GM19467 (cell line): ENCODE data around the gene PRKD1.
A peak's percentile ranks its signal among the peaks of the same experiment; 100 is the strongest.
"Not testable (repeated sequence)": the region's sequence is repeated elsewhere in the genome, so short reads cannot be mapped to it uniquely, and the experiment has no call there.

Source experiments
- ATAC-seq: cut with Tn5 transposase; IDR thresholded peaks from one replicate; pipeline ENCODE4 v1.9.1; 2021; ENCODE audit warnings: mild to moderate bottlenecking, moderate library complexity; ENCODE audit not compliant: unreplicated experiment

Gene PRKD1

DNA sequence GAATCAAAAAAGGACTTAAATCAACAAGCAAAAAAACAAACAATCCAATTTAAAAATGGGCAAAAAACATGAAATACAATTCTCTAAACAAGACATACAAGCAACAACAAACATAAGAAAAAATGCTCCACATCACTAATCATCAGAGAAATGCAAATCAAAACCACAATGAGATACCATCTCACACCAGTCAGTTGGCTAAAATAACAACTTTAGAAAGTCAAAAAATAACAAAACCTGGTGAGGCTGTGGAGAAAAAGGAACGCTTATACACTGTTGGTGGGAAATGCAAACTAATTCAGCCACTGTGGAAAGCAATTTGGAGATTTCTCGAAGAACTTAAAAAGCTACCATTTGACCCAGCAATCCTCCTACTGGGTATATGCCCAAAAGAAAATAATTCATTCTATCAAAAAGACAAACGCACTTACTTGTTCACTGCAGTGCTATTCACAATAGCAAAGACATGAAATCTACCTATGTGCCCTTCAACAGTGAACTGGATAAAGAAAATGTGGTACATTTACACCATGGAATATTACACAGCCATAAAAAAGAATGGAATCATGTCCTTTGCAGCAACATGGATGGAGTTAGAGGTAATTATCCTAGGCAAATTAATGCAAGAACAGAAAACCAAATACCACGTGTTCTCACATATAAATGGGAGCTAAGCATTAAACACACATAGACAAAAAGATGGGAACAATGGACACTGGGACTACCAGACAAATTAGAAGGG, 26.9 kb downstream of the PRKD1 start:
- ATAC-seq, result no peak

- ATAC-seq, result no peak
Observed at GRCh38 chr14:29898470-29898869, 29.2 kb downstream of the PRKD1 start.

DNA sequence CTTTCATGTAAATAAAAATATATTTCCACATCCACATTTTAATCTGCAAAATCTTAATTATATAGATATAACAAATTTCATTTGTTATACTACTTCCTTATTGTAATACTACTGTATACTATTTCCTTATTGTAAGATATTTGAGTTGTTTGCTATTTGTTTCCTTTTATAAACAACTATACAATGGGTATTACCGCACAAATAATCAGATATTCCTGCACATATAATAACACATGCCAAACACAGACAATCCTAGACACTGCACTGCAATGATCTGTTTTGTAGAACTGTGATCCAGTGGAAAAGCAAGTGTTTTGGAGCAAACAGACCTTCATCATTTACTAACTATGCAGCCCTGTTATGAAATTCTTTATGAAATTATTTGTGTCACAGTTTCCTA, 30.5 kb downstream of the PRKD1 start:
- ATAC-seq, result no peak

- ATAC-seq, result no peak
Observed at GRCh38 chr14:29896354-29896821, 31.3 kb downstream of the PRKD1 start.

GRCh38 chr14:29895591-29896083, 32.0 kb downstream of the PRKD1 start:
- no peak for ATAC-seq

DNA sequence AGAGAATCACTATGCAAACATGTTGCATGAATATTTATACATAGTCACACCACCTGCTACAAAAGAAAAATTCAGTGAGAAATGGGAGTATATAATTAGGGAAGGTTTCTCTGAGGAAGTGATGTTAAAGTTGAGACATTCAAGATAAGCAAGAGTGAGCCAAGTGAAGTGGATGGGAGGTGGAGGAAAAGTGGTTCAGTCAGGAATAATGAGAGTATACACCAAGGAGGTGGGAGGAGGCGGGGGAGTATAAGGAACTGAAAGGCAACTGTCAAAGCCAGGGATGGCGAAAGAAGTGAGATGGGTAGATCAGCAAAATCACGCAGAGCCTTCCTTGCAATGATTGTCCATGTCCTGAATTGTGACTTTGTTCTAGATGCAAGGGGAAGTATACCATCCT, 33.7 kb downstream of the PRKD1 start:
- no peak for ATAC-seq

DNA sequence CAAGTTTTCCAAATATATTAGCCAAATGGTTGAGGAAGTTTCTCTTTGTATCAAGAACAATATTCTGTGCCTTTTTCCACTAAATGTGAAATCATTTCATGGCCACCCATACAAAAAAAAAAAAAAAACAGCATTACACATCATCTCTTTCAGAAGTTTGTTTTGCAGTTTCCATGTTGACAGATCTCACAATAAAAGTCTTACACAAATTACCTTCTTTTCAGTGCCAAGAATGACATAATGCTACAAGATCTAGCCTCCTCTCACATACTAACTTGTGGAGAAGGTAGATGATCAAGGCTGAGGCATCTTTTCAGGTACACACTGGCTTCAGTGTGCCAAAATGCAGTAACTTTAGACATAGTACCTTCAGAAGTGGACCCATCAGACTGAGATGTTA, 35.3 kb downstream of the PRKD1 start:
- ATAC-seq, result no peak

DNA sequence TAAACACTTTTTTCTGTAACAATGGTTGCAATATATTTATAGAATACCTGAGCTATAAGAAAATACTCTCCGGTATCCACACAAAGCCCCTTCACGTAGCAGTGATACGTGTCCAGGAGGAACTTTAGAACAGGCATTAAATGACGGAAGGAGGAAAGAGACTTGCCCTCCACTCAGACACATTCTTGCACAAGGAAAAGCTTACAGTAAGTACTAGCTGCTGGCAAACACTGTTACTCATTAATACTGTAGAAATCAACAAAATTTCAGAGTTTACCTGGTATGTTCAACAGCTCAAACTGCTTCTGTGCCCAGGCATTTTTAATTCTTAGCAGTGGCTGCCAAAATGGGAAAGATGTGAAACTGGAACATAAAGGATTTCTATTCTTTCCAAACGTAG, 41.7 kb downstream of the PRKD1 start:
- ATAC-seq, result no peak

DNA sequence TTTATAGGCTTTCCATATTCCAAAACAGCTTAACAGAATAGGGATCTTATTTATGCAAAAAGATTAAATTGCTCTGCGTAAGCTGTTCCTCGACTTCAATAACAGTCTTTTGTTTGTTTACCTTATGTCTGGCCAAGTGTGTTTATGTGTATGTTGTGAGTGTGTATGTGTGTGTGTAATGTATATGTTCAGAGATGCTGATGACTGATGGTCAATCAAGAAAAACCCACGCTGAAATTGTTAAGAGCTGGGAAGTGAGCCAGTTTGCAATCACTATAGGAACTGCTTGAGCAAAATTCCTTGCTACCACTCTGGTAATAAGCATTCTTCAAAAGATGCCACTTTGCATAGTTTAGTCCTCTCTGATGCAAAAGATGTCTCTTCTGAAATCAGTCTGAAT, 59.6 kb downstream of the PRKD1 start:
- ATAC-seq, result no peak

GRCh38 chr14:29865299-29865698, 62.3 kb downstream of the PRKD1 start:
- ATAC-seq, result no peak

DNA sequence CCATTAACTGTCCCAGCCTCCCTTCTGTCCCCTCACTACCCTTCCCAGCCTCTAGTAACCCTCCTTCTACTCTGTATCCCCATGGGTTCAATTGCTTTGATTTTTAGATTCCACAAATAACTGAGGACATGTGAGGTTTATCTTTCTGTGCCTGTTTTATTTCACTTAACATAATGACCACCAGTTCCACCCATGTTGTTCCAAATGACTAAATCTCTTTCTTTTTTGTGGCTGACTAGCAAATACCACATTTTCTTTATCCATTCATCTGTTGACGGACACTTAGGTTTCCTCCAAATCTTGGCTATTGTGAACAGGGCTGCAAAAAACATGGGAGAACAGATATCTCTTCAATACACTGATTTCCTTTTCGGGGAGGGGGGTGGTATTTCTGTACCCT, 65.7 kb downstream of the PRKD1 start:
- no peak for ATAC-seq

GRCh38 chr14:29858299-29858698, 69.3 kb downstream of the PRKD1 start:
- peak; percentile 92 for ATAC-seq

GRCh38 chr14:29857551-29857950, 70.1 kb downstream of the PRKD1 start:
- peak; percentile 59 for ATAC-seq

DNA sequence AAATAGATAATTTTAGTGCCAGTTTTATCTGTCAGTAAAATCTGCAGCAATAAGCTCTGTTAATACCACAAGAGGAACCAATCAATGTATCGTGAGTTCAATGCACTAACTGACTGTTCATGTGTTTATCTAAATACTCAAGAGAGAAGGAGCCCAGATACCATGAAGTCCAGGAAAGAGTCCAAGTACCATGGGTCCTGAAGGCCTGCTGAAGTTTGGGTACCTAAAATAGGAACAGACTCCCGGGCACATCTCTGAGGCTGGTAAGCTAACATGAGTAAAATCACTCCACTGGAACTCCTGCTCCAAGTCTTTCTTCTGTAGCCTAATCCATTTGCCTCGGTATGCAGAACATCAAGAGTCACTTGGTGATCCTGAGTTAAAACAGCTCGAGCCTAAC, 71.1 kb downstream of the PRKD1 start:
- ATAC-seq, result no peak

- not testable (repeated sequence) for ATAC-seq
Observed at GRCh38 chr14:29853691-29854090, 74.0 kb downstream of the PRKD1 start.

- no peak for ATAC-seq
Observed at GRCh38 chr14:29853272-29853671, 74.4 kb downstream of the PRKD1 start.

DNA sequence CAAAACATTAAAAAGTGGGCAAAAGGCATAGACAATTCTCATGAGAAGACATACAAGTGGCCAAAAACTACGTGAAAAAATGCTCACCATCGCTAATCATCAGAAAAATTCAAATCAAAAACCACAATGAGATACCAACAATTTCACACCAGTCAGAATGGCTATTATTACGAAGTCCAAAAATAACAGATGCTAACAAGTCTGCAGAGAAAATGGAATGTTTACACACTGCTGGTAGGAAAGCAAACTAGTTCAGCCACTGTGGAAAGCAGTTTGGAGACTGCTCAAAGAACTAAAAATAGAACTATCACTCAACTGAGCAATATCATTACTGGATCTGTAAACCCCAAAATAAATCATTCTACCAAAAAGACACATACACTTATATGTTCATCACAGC, 76.2 kb downstream of the PRKD1 start:
- ATAC-seq, result no peak

- ATAC-seq, result no peak
Observed at GRCh38 chr14:29847056-29847380, 80.6 kb downstream of the PRKD1 start.

- ATAC-seq, result no peak
Observed at GRCh38 chr14:29846339-29847055, 81.2 kb downstream of the PRKD1 start.

GRCh38 chr14:29843981-29844380, 83.7 kb downstream of the PRKD1 start:
- ATAC-seq, result no peak

DNA sequence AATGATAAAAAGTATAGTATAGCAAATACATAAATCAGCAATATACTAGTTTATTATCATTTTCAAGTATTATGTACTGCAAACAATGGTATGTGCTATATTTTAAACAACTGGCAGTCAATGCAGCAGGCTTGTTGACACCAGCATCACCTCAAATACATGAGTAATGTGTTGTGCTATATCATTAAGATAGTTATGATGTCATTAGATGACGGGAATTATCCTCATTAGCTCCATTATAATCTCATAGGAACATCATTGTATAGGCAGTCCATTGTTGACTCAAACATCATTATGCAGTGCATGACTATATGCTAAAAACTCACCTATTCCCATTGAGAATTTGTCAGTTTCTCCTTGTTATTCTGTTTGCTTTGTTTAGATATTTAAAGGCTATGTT, 85.4 kb downstream of the PRKD1 start:
- no peak for ATAC-seq

DNA sequence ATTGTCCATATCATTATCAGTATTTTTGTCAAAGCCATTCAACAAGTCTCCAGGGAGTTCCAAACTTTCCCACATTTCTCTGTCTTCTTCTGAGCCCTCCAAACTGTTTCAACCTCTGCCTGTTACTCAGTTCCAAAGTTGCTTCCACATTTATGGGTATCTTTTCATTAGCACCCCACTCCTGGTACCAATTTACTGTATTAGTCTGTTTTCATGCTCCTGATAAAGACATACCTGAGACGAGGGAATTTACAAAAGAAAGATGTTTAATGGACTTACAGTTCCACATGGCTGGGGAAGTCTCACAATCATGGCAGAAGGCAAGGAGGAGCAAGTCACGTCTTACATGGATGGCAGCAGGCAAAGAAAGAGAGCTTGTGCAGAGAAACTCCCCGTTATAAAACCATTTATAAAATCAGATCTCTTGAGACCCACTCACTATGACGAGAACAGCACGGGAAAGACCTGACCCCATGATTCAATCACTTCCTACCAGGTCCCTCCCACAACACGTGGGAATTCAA, 87.2 kb downstream of the PRKD1 start:
- not testable (repeated sequence) for ATAC-seq
